GM18505 (cell line): ENCODE data around the gene ZKSCAN3.
"Not testable (repeated sequence)": the region's sequence is repeated elsewhere in the genome, so short reads cannot be mapped to it uniquely, and the experiment has no call there.

Experiments
- ATAC-seq: cut with Tn5 transposase; IDR thresholded peaks from one replicate; pipeline ENCODE4 v1.9.1; 2021; ENCODE audit not compliant: unreplicated experiment
- POLR2A ChIP-seq: IDR thresholded peaks from 4 replicates; pipeline ENCODE4 v1.6.1; 2011; ENCODE audit warnings: borderline replicate concordance; ENCODE audit not compliant: insufficient read depth, insufficient read length; ENCODE audit errors: extremely low read depth

The ZKSCAN3 gene

GRCh38 chr6:28353981-28354676 lies 4.4 kb downstream of the ZKSCAN3 start:
- ATAC-seq: no peak
- no peak for TF ChIP-seq POLR2A

GRCh38 chr6:28354688-28355554 lies 5.2 kb downstream of the ZKSCAN3 start:
- ATAC-seq: no peak
- TF ChIP-seq POLR2A: no peak

GRCh38 chr6:28355743-28356665 lies 6.3 kb downstream of the ZKSCAN3 start:
- ATAC-seq: no peak
- no peak for TF ChIP-seq POLR2A

DNA sequence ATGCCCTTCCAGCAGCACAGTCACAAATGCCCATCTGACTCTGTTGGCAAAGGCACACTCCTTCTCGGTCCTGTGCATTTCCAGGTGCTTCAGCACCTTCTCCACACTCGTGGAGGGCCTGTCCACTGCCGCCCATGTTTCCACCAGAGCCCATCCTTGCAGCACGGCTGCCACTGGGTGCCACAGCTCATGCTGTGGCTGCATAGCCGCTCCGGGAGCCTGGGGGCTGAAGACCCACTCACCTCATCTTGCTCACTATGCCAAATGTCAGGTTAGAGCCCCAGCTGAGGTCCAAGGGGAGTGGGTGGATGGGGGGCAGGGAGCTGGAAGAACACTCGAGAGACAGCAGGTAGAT lies 6.9 kb downstream of the ZKSCAN3 start:
- no peak for TF ChIP-seq POLR2A
- ATAC-seq: no peak

DNA sequence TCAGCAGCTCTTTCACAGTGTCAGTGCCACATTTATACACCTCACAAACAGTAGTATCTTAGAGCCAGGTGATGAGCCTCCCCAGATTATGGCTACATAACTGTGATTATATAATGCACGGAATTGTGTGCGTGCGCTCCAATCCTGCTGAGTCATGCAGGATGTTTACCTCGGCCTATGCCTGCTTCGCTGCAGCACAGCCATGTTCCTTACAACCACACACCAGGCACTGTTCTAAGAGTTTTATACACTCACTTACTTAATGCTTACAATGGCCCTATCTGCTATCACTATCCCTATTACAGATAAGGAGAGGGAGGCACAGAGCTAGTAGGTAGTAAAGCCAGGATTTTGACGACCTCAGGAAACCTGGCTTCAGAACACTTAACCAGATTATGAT lies 7.3 kb downstream of the ZKSCAN3 start:
- TF ChIP-seq POLR2A: no peak
- ATAC-seq: no peak

DNA sequence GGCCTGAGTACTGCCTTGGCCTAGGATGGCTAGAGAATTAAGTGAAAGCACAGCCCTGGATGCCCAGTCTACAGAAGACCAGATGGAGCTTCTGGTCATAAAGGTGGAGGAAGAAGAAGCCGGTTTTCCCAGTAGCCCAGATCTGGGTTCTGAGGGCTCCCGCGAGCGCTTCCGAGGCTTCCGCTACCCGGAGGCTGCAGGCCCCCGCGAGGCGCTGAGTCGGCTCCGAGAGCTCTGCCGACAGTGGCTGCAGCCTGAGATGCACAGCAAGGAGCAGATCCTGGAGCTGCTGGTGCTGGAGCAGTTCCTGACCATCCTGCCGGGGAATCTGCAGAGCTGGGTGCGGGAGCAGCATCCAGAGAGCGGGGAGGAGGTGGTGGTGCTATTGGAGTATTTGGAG lies 9.8 kb downstream of the ZKSCAN3 start:
- ATAC-seq: not testable (repeated sequence)

GRCh38 chr6:28360961-28361360 lies 11.2 kb downstream of the ZKSCAN3 start:
- no peak for TF ChIP-seq POLR2A
- no peak for ATAC-seq

DNA sequence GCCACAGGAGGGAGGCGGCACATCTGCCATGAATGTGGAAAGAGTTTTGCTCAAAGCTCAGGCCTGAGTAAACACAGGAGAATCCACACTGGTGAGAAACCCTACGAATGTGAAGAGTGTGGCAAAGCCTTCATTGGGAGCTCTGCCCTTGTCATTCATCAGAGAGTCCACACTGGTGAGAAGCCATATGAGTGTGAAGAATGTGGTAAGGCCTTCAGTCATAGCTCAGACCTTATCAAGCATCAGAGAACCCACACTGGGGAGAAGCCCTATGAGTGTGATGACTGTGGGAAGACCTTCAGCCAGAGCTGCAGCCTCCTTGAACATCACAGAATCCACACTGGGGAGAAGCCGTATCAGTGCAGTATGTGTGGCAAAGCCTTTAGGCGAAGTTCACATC lies 15.8 kb downstream of the ZKSCAN3 start:
- ATAC-seq: not testable (repeated sequence)

DNA sequence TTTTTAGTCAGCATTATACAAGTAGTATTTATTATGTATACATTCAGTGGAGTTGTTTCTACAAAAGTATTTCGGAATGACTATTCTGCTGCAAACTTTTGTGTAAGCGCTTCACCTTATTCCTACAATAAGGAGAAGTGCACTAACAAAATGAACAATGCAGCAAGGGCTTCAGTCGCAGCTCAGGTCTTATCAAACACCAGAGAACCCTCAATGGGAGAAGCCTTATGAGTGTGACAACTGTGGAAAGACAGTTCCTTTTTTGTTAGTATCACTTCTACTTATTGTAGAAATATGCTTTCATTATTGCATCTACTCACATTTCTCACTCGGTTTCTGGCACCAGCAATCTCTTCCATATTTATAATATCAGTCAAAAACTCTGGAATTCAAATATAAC lies 18.8 kb downstream of the ZKSCAN3 start:
- no peak for TF ChIP-seq POLR2A
- ATAC-seq: no peak

GRCh38 chr6:28369463-28369862 lies 19.7 kb downstream of the ZKSCAN3 start:
- TF ChIP-seq POLR2A: no peak
- ATAC-seq: no peak

DNA sequence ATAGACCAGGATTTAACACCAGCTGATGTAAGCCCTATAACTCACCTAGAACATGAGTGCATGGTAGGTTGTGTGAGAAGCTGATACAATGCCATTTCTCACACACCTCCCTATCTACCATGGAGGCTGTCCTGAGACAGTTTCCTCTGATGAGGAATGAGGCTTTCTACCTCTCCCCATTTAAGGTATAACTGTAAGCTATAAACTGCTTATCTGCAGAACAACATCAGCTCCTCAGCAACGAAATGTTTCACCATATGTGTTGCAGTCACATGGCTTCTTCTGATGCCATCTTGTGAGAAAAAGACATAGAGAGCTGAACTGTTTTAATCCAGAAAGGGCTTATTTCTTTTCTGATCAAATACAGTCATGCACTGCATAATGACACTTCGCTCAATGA lies 20.7 kb downstream of the ZKSCAN3 start:
- no peak for ATAC-seq

GRCh38 chr6:28371280-28371679 lies 21.5 kb downstream of the ZKSCAN3 start:
- ATAC-seq: no peak
- TF ChIP-seq POLR2A: no peak

More for the DNA sequence above, 20.7 kb downstream of the ZKSCAN3 start:
- TF ChIP-seq POLR2A: no peak

DNA sequence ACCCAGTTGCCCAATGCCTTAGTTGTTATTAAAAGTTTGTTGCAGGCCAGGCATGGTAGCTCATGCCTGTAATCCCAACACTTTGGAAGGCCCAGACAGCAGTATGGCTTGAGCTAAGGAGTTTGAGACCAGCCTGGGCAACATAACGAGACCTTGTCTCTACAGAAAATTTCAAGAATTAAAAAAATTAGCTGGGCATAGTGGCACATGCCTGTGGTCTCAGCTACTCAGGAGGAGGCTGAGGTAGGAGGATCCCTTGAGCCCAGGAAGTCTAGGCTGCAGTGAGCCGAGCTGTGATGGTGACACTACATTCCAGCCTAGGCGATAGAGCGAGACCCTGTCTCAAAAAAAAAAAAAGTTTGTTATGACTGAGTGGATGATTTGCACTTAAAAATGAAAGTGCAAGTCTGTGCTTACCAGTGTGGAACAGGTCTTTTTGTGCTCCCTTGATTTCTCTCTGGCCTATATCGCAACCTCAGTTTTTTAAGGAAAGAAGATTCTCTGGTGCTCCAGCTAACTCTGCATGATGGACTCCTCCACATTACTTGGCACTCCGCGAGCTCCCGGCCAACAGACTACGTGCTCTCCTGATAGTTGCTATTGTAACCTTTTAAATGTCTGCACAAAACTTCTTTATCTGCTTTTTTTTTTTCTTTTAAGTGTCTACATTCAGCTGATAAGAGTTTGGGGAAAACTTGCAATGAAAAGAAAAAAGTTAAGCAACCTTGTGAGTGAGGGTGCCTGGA lies 22.1 kb downstream of the ZKSCAN3 start:
- ATAC-seq: peak; percentile 82
- TF ChIP-seq POLR2A: no peak
